HCT116 (cell line): ENCODE data around the gene STIMATE. TPM values are rescaled to one million over a fixed set of nuclear protein-coding genes. Genes with fewer than 3 reads are reported as not detected.

Experiments
- ATAC-seq: fragments of 200-7000 bp; cut with Tn5 transposase; 2 replicates; pipeline ENCODE4 v1.9.1; 2020; ENCODE audit warnings: mild to moderate bottlenecking, moderate library complexity
- BruUV-seq: library from RNA; stranded (reverse); fragments of 400-500 nt; replicated peaks from 2 replicates; lab custom pipeline; 2021; lab: Mats Ljungman, UMichigan
- CTCF ChIA-PET: fragments of 300-600 bp; sonication (Branson Sonifier 250); formaldehyde crosslinking; loops from one replicate; lab custom pipeline; 2021; ENCODE audit warnings: antibody characterized with exemption; lab: Charles Lee
- POLR2A ChIA-PET: fragments of 300-600, 350-600 bp; sonication (Branson Sonifier 250); formaldehyde crosslinking; loops from one replicate; lab custom pipeline; 2021; ENCODE audit warnings: antibody characterized with exemption; lab: Charles Lee
- RAD21 ChIA-PET, 2 experiments: fragments of 300-600 bp; sonication (Branson Sonifier 250); formaldehyde crosslinking; loops; one replicate each; lab custom pipeline; 2023; ENCODE audit warnings: low total read pairs in 2 of 2; ENCODE audit not compliant: uncharacterized antibody in 2 of 2, unreplicated experiment in 2 of 2, low non-redundant PET in 1 of 2; lab: Charles Lee
- DNase-seq: peaks from one replicate; pipeline ENCODE4 v3.0.0-alpha.2; 2010; ENCODE audit warnings: low read depth, low spot score
- H2AFZ ChIP-seq: fragments of 200-600 bp; shearing (Covaris generic), sonication (generic); 2 replicates; pipeline ENCODE4 v1.6.1; 2017; ENCODE audit warnings: low read depth, mixed run types, mixed read lengths, antibody characterized with exemption, low read length; ENCODE audit not compliant: poor library complexity, severe bottlenecking
- H3K27ac ChIP-seq: 2 replicates; pipeline ENCODE4 v1.5.1; 2012; ENCODE audit warnings: low read depth, low read length
- H3K27me3 ChIP-seq: fragments of 200-600 bp; sonication (generic); 2 replicates; pipeline ENCODE4 v1.6.1; 2016; ENCODE audit warnings: mixed run types, low read length, mixed read lengths; ENCODE audit not compliant: insufficient read depth
- H3K36me3 ChIP-seq, 2 experiments: fragments of 200-500 bp in 1 of 2; fragments of 200-600 bp in 1 of 2; sonication (Bioruptor generic) in 1 of 2; sonication (generic) in 1 of 2; 2 replicates each; pipeline versions ENCODE4 v1.5.1 to v1.6.1; 2014 to 2016; ENCODE audit warnings: low read length in 2 of 2, inconsistent platforms in 1 of 2, mixed read lengths in 1 of 2, mixed run types in 1 of 2; ENCODE audit not compliant: insufficient read depth in 2 of 2, control insufficient read depth in 1 of 2
- H3K4me1 ChIP-seq, 2 experiments: fragments of 200-600 bp in 1 of 2; sonication (generic) in 1 of 2; 2 replicates each; pipeline versions ENCODE4 v1.5.1 to v1.6.1; 2012 to 2017; ENCODE audit warnings: low read length in 2 of 2, inconsistent platforms in 1 of 2, mild to moderate bottlenecking in 1 of 2, mixed read lengths in 1 of 2, mixed run types in 1 of 2, moderate library complexity in 1 of 2; ENCODE audit not compliant: insufficient read depth in 2 of 2, control insufficient read depth in 1 of 2
- H3K4me2 ChIP-seq: fragments of 200-600 bp; sonication (generic); 2 replicates; pipeline ENCODE4 v1.6.1; 2017; ENCODE audit warnings: mixed run types, low read length, mixed read lengths
- H3K4me3 ChIP-seq, 2 experiments: fragments of 200-600 bp in 1 of 2; sonication (generic) in 1 of 2; replicated peaks in 1 of 2; 2 replicates each; pipeline ENCODE4 v1.5.1; 2011 to 2016; ENCODE audit warnings: low read length in 2 of 2, control low read depth in 1 of 2, low read depth in 1 of 2, mild to moderate bottlenecking in 1 of 2, mixed read lengths in 1 of 2, mixed run types in 1 of 2
- H3K79me2 ChIP-seq: fragments of 200-600 bp; sonication (generic); 2 replicates; pipeline ENCODE4 v1.6.1; 2017; ENCODE audit warnings: mild to moderate bottlenecking, mixed run types, low read length, moderate library complexity, mixed read lengths; ENCODE audit not compliant: insufficient read depth
- H3K9ac ChIP-seq: fragments of 200-600 bp; sonication (generic); 2 replicates; pipeline ENCODE4 v1.6.1; 2016; ENCODE audit warnings: low read length, mixed read lengths
- H3K9me2 ChIP-seq: fragments of 200-600 bp; sonication (generic), shearing (Covaris generic); 2 replicates; pipeline ENCODE4 v1.6.1; 2017; ENCODE audit warnings: mixed run types, mild to moderate bottlenecking, moderate library complexity; ENCODE audit not compliant: insufficient read depth
- H3K9me3 ChIP-seq, 2 experiments: fragments of 200-500 bp in 1 of 2; fragments of 200-600 bp in 1 of 2; sonication (Bioruptor generic) in 1 of 2; sonication (generic) in 1 of 2; 2 replicates each; pipeline ENCODE4 v1.6.1; 2014 to 2017; ENCODE audit warnings: low read length in 2 of 2, mixed read lengths in 2 of 2, inconsistent platforms in 1 of 2, low read depth in 1 of 2, mild to moderate bottlenecking in 1 of 2, mixed run types in 1 of 2, moderate library complexity in 1 of 2; ENCODE audit not compliant: control insufficient read depth in 1 of 2, insufficient read depth in 1 of 2
- H4K20me1 ChIP-seq: fragments of 200-600 bp; sonication (generic), shearing (Covaris generic); 2 replicates; pipeline ENCODE4 v1.6.1; 2017; ENCODE audit warnings: mixed run types, mild to moderate bottlenecking, moderate library complexity; ENCODE audit not compliant: insufficient read depth
- CBX3 ChIP-seq: IDR thresholded peaks from 2 replicates; pipeline ENCODE4 v1.6.1; 2012; ENCODE audit warnings: low read depth
- CTCF ChIP-seq, 3 experiments: fragments of 200-600 bp in 1 of 3; sonication (generic) in 1 of 3; IDR thresholded peaks in 2 of 3; conservative IDR thresholded peaks in 1 of 3; 2 replicates each; pipeline ENCODE4 v1.5.1; 2012 to 2017; ENCODE audit warnings: low read depth in 2 of 3, low read length in 2 of 3, antibody characterized with exemption in 1 of 3, borderline replicate concordance in 1 of 3, control low read depth in 1 of 3, mild to moderate bottlenecking in 1 of 3, mixed read lengths in 1 of 3, mixed run types in 1 of 3, moderate library complexity in 1 of 3; ENCODE audit not compliant: insufficient read depth in 1 of 3
- EGR1 ChIP-seq: IDR thresholded peaks from 2 replicates; pipeline ENCODE4 v1.6.1; 2012; ENCODE audit warnings: low read depth
- ELF1 ChIP-seq: IDR thresholded peaks from 2 replicates; pipeline ENCODE4 v1.6.1; 2012; ENCODE audit warnings: low read depth, borderline replicate concordance
- EZH2phosphoT487 ChIP-seq: fragments of 200-600 bp; IDR thresholded peaks from 2 replicates; pipeline ENCODE4 v1.6.1; 2018; ENCODE audit warnings: antibody characterized with exemption, borderline replicate concordance
- FOSL1 ChIP-seq: IDR thresholded peaks from 2 replicates; pipeline ENCODE4 v1.6.1; 2012; ENCODE audit warnings: low read depth
- JUND ChIP-seq: IDR thresholded peaks from 2 replicates; pipeline ENCODE4 v1.6.1; 2012
- MAX ChIP-seq: IDR thresholded peaks from 2 replicates; pipeline ENCODE4 v1.6.1; 2012
- POLR2AphosphoS5 ChIP-seq: IDR thresholded peaks from 2 replicates; pipeline ENCODE4 v1.6.1; 2011; ENCODE audit warnings: mild to moderate bottlenecking, low read depth, low read length, moderate library complexity
- RAD21 ChIP-seq: IDR thresholded peaks from 2 replicates; pipeline ENCODE4 v1.6.1; 2012; ENCODE audit warnings: low read depth, mild to moderate bottlenecking
- SRF ChIP-seq: IDR thresholded peaks from 2 replicates; pipeline ENCODE4 v1.6.1; 2012; ENCODE audit warnings: low read depth
- YY1 ChIP-seq: IDR thresholded peaks from 2 replicates; pipeline ENCODE4 v1.6.1; 2011; ENCODE audit warnings: low read length, low read depth, moderate library complexity, mild to moderate bottlenecking; ENCODE audit not compliant: insufficient replicate concordance; ENCODE audit errors: extremely low read depth
- ZBTB33 ChIP-seq: IDR thresholded peaks from 2 replicates; pipeline ENCODE4 v1.6.1; 2011; ENCODE audit warnings: mild to moderate bottlenecking, low read length, moderate library complexity; ENCODE audit not compliant: insufficient replicate concordance; ENCODE audit errors: extremely low read depth
- ZFX ChIP-seq: fragments of 450-650 bp; IDR thresholded peaks from 2 replicates; pipeline ENCODE4 v1.6.1; 2017
- ZNF274 ChIP-seq: fragments of 200-500 bp; sonication (Bioruptor generic); IDR thresholded peaks from 2 replicates; pipeline ENCODE4 v1.6.1; 2014; ENCODE audit warnings: mild to moderate bottlenecking, low read depth, low read length, inconsistent platforms
- intact Hi-C: fragments of 100-400 bp; cut with micrococcal nuclease; formaldehyde crosslinking; loops from 2 replicates; pipeline ENCODE4 v1.10.0; 2022
- total RNA-seq: library from RNA; stranded (reverse); gene quantifications from one replicate; pipeline ENCODE4 v1.2.1, GENCODE V29; 2021; ENCODE audit not compliant: unreplicated experiment
- TF ChIP-seq, protein P1 (sequence below): IDR thresholded peaks from 2 replicates; pipeline ENCODE4 v1.6.1; 2012; ENCODE audit warnings: low read depth

STIMATE gene
- total RNA-seq, 1 experiment from 2014 or later, result 20.2 TPM

GRCh38 chr3:52915294-52915693, 17.9 kb upstream of the STIMATE start:
- TF ChIP-seq ZFX (no peak), ZNF274 (no peak), POLR2AphosphoS5 (no peak), ZBTB33 (no peak), RAD21 (no peak), EGR1 (no peak), ELF1 (no peak), EZH2phosphoT487 (no peak), JUND (no peak), FOSL1 (no peak), SRF (no peak), CBX3 (no peak), CTCF (IDR thresholded peaks at IDR 0.05 in 2 of 3, conservative IDR thresholded peaks at IDR 0.05 in 1 of 3; ENCODE audit: borderline replicate concordance in 1 of 3, insufficient read depth in 1 of 3, low read depth in 2 of 3, low read length in 2 of 3) (no peak), MAX (no peak), YY1 (no peak)
- TF ChIP-seq, protein P1, sequence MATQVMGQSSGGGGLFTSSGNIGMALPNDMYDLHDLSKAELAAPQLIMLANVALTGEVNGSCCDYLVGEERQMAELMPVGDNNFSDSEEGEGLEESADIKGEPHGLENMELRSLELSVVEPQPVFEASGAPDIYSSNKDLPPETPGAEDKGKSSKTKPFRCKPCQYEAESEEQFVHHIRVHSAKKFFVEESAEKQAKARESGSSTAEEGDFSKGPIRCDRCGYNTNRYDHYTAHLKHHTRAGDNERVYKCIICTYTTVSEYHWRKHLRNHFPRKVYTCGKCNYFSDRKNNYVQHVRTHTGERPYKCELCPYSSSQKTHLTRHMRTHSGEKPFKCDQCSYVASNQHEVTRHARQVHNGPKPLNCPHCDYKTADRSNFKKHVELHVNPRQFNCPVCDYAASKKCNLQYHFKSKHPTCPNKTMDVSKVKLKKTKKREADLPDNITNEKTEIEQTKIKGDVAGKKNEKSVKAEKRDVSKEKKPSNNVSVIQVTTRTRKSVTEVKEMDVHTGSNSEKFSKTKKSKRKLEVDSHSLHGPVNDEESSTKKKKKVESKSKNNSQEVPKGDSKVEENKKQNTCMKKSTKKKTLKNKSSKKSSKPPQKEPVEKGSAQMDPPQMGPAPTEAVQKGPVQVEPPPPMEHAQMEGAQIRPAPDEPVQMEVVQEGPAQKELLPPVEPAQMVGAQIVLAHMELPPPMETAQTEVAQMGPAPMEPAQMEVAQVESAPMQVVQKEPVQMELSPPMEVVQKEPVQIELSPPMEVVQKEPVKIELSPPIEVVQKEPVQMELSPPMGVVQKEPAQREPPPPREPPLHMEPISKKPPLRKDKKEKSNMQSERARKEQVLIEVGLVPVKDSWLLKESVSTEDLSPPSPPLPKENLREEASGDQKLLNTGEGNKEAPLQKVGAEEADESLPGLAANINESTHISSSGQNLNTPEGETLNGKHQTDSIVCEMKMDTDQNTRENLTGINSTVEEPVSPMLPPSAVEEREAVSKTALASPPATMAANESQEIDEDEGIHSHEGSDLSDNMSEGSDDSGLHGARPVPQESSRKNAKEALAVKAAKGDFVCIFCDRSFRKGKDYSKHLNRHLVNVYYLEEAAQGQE, result no peak
- BruUV-seq, result no TSS peak

More at GRCh38 chr3:52915294-52915693, 17.9 kb upstream of the STIMATE start:
- no peak for DNase-seq
- no peak for ATAC-seq
- no peaks in the 10 kb centered on the region for H4K20me1 ChIP-seq
- peaks cover 17 to 29% of the 10 kb centered on the region in 2 experiments for H3K36me3 ChIP-seq
- no peak overlapping the region for H3K27ac ChIP-seq
- RAD21 ChIA-PET, result no interaction called here
- no peak overlapping the region for H3K4me2 ChIP-seq
- no peak overlapping the region for H3K4me3 ChIP-seq
- CTCF ChIA-PET, result no interaction called here
- no peaks in the 10 kb centered on the region for H3K9me2 ChIP-seq
- H3K9me3 ChIP-seq, result no peaks in the 10 kb centered on the region
- no peaks in the 10 kb centered on the region for H3K27me3 ChIP-seq
- H3K9ac ChIP-seq, result no peak overlapping the region
- intact Hi-C loops, result no loop called here
- POLR2A ChIA-PET, result no interaction called here
- H3K4me1 ChIP-seq, result no peaks in the 10 kb centered on the region
- H2AFZ ChIP-seq, result no peak overlapping the region
- no peaks in the 10 kb centered on the region for H3K79me2 ChIP-seq
